ENCODE results near the gene PDE8B. TPM values are rescaled to one million over a fixed set of nuclear protein-coding genes. Genes with fewer than 3 reads are reported as not detected.

The PDE8B gene
- total RNA-seq, 1 experiment from 2014 or later: not detected

GRCh38 chr5:77316871-77317661 lies 106.6 kb downstream of the PDE8B start:
- no peaks in the 10 kb centered on the region for H3K27me3 ChIP-seq (ENCODE audit: low read length)
- no peaks in the 10 kb centered on the region for H3F3A ChIP-seq (ENCODE audit: low read length, unreplicated experiment)
- H4K20me1 ChIP-seq (ENCODE audit: low read length): no peaks in the 10 kb centered on the region
- ATAC-seq (no peak), DNase-seq (peak; percentile 4)
- H3K4me2 ChIP-seq (ENCODE audit: low read length): no peak overlapping the region
- no peak overlapping the region for H3K27ac ChIP-seq (ENCODE audit: low read length)
- H3K4me1 ChIP-seq (ENCODE audit: insufficient read depth, low read length): no peaks in the 10 kb centered on the region
- ChIA-PET CTCF (no interaction called here), POLR2A (ENCODE audit: unreplicated experiment) (no interaction called here)
- no peaks in the 10 kb centered on the region for H3K79me2 ChIP-seq (ENCODE audit: low read length)
- H2AFZ ChIP-seq (ENCODE audit: low read length): no peak overlapping the region
- intact Hi-C loops (cut with micrococcal nuclease): no loop called here
- TF ChIP-seq EZH2phosphoT487 (IDR thresholded peaks at IDR 0.05; ENCODE audit: borderline replicate concordance, low read length): no peak
- TF ChIP-seq EZH2 (IDR thresholded peaks at IDR 0.05; ENCODE audit: low read length, unreplicated experiment): no peak
- TF ChIP-seq, protein P1, sequence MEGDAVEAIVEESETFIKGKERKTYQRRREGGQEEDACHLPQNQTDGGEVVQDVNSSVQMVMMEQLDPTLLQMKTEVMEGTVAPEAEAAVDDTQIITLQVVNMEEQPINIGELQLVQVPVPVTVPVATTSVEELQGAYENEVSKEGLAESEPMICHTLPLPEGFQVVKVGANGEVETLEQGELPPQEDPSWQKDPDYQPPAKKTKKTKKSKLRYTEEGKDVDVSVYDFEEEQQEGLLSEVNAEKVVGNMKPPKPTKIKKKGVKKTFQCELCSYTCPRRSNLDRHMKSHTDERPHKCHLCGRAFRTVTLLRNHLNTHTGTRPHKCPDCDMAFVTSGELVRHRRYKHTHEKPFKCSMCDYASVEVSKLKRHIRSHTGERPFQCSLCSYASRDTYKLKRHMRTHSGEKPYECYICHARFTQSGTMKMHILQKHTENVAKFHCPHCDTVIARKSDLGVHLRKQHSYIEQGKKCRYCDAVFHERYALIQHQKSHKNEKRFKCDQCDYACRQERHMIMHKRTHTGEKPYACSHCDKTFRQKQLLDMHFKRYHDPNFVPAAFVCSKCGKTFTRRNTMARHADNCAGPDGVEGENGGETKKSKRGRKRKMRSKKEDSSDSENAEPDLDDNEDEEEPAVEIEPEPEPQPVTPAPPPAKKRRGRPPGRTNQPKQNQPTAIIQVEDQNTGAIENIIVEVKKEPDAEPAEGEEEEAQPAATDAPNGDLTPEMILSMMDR (conservative IDR thresholded peaks at IDR 0.05; ENCODE audit: low read depth, low read length): no peak
- H3K9me2 ChIP-seq (replicated peaks; ENCODE audit: low read length): no peaks in the 10 kb centered on the region
- H3K36me3 ChIP-seq (ENCODE audit: low read depth, low read length): no peaks in the 10 kb centered on the region
- no peak overlapping the region for H3K9ac ChIP-seq (ENCODE audit: low read length)
- H3K9me3 ChIP-seq (ENCODE audit: low read length): no peaks in the 10 kb centered on the region
- BruUV-seq (replicated peaks): no TSS peak
- no peak overlapping the region for H3K4me3 ChIP-seq (ENCODE audit: low read length)

GRCh38 chr5:77318060-77318459 lies 107.6 kb downstream of the PDE8B start:
- Histone ChIP-seq H3K9me2 (replicated peaks; ENCODE audit: low read length) (no peaks in the 10 kb centered on the region), H3K4me1 (ENCODE audit: insufficient read depth, low read length) (no peaks in the 10 kb centered on the region), H3K9me3 (ENCODE audit: low read length) (no peaks in the 10 kb centered on the region), H4K20me1 (ENCODE audit: low read length) (no peaks in the 10 kb centered on the region), H3K36me3 (ENCODE audit: low read depth, low read length) (no peaks in the 10 kb centered on the region), H3K4me2 (ENCODE audit: low read length) (no peak overlapping the region), H3F3A (ENCODE audit: low read length, unreplicated experiment) (no peaks in the 10 kb centered on the region), H2AFZ (ENCODE audit: low read length) (no peak overlapping the region), H3K79me2 (ENCODE audit: low read length) (no peaks in the 10 kb centered on the region), H3K4me3 (ENCODE audit: low read length) (no peak overlapping the region), H3K9ac (ENCODE audit: low read length) (no peak overlapping the region), H3K27ac (ENCODE audit: low read length) (no peak overlapping the region), H3K27me3 (ENCODE audit: low read length) (no peaks in the 10 kb centered on the region)
- no peak for TF ChIP-seq EZH2phosphoT487 (IDR thresholded peaks at IDR 0.05; ENCODE audit: borderline replicate concordance, low read length)
- no peak for ATAC-seq
- intact Hi-C loops (cut with micrococcal nuclease): no loop called here
- CTCF ChIA-PET: no interaction called here
- POLR2A ChIA-PET (ENCODE audit: unreplicated experiment): no interaction called here
- no peak for DNase-seq
- BruUV-seq (replicated peaks): no TSS peak

DNA sequence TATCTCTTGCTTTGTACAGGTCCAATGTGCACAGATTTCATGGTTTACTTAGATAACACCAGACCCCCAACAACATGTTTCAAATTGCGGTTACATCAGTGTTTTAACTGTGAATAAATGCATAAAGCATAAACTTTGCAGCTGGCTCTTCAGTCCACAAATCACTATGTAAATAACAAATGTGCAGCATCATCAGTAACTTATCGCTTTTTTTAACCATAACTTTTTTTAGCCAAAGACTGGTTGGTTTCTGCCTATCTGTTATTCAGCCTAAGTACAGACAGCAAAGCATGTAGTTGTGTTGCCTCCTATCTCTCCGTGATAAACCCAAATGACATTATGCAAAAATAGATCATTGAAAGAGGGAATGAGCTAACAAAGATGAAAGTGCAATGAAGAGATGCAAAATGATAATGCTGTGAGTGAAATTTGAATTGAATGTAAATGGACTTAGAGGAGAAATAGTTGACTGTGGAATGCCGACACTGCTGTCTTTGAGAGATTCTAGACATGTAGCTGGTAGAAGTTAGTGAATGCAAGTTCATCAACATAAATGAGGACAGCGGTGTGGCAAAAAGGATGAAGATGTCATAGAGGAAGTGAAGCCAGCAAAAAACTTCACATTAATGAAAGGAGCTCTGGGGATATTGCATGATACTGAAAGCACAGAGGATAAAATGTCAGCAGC lies 108.8 kb downstream of the PDE8B start:
- no peak for ATAC-seq
- H3K27me3 ChIP-seq (ENCODE audit: low read length): no peaks in the 10 kb centered on the region
- no peaks in the 10 kb centered on the region for H3K4me1 ChIP-seq (ENCODE audit: insufficient read depth, low read length)
- BruUV-seq (replicated peaks): no TSS peak
- H3K27ac ChIP-seq (ENCODE audit: low read length): no peak overlapping the region
- H4K20me1 ChIP-seq (ENCODE audit: low read length): no peaks in the 10 kb centered on the region
- no peak overlapping the region for H3K9ac ChIP-seq (ENCODE audit: low read length)
- intact Hi-C loops (cut with micrococcal nuclease): no loop called here
- no peaks in the 10 kb centered on the region for H3F3A ChIP-seq (ENCODE audit: low read length, unreplicated experiment)
- no peaks in the 10 kb centered on the region for H3K79me2 ChIP-seq (ENCODE audit: low read length)
- no peak overlapping the region for H3K4me3 ChIP-seq (ENCODE audit: low read length)
- TF ChIP-seq EZH2 (IDR thresholded peaks at IDR 0.05; ENCODE audit: low read length, unreplicated experiment) (no peak), EZH2phosphoT487 (IDR thresholded peaks at IDR 0.05; ENCODE audit: borderline replicate concordance, low read length) (no peak)
- TF ChIP-seq, protein P1 (conservative IDR thresholded peaks at IDR 0.05; ENCODE audit: low read depth, low read length): no peak
- ChIA-PET POLR2A (ENCODE audit: unreplicated experiment) (no interaction called here), CTCF (no interaction called here)
- H3K4me2 ChIP-seq (ENCODE audit: low read length): no peak overlapping the region
- DNase-seq: no peak
- no peaks in the 10 kb centered on the region for H3K9me2 ChIP-seq (replicated peaks; ENCODE audit: low read length)
- H3K9me3 ChIP-seq (ENCODE audit: low read length): no peaks in the 10 kb centered on the region
- H2AFZ ChIP-seq (ENCODE audit: low read length): no peak overlapping the region
- no peaks in the 10 kb centered on the region for H3K36me3 ChIP-seq (ENCODE audit: low read depth, low read length)
